Measurements from ENCODE around the gene EFHD1.

Gene EFHD1

DNA sequence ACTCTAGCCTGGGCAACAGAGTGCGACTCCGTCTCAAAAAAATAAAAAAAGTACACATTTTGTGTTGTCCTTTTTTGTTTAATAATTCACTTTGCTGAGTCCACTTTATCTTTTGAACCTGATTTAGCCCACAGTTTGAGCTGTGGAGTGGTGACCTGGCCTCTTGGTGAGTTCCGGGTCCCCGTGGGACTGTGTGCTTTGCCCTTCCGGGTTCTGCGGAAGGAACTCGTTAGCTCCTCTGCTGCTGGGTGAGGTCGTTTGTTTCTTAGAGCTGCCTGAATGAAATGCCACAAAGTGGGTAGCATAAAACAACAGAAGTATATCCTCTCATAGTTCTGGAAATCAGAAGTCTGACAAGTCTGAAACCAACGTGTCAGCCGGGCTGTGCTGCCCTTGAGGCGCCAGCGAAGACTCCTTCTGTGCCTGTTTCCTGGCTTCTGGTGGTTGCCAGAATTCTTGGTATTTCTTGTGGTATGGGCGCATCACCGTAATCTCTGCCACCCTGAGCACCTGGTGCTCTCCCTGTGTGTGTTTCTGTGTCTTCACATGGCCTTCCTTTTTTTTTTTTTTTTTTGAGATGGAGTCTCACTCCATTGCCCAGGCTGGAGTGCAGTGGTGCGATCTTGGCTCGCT, 3.5 kb downstream of the EFHD1 start:
- peaks cover 15% of the 10 kb centered on the region for H3K27me3 ChIP-seq (ENCODE audit: low read depth, low read length)
- H3K9me3 ChIP-seq (ENCODE audit: control insufficient read depth in 1 of 2, low read length in 2 of 2), result no peaks in the 10 kb centered on the region
- no peak overlapping the region for H3K4me3 ChIP-seq (ENCODE audit: low read depth in 1 of 2, low read length in 2 of 2)
- H3K36me3 ChIP-seq (ENCODE audit: control insufficient read depth in 1 of 2, insufficient read depth in 2 of 2, low read length in 2 of 2), result no peaks in the 10 kb centered on the region
- H3K4me1 ChIP-seq (ENCODE audit: control insufficient read depth in 1 of 2, insufficient read depth in 2 of 2, low read length in 2 of 2), result peaks cover 0 to 24% of the 10 kb centered on the region in 2 donors
- H3K27ac ChIP-seq (ENCODE audit: low read length), result no peak overlapping the region

DNA sequence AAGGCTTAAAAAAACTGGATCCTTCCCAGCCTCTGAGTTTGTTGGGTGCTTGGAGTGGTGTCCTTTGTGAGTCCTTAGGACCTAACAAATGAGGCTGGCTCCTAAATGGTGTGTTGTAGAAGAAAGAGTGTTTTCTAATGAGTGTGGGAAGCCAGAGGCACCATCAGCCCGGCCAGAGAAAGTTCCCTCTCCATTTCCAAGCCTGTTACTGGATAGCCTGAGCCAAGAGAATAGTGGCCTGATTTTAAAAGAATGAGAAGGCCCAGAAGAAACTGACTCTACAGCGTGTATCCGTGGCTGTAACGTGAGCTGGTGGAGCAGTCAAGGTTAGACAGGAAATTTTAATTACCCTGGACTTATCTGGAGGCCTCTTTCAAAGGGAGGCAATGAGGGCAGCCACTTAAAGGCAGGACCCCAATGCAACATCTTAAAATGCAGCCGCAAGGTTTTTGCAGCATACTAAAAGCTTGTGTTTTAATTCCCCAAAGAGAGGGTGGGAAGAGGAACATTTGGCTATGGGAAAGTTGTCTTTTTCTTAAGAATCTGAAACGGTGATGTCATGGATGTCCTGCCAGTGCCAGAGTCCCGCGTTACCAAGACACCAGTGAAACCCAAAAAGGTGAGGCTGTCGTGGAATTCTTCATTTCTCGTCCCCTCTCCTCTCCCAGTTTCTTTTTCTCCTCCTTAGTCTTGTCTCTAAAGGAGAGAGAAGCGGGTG, 4.6 kb downstream of the EFHD1 start:
- Histone ChIP-seq H3K27ac (ENCODE audit: low read length) (no peak overlapping the region), H3K4me1 (ENCODE audit: control insufficient read depth in 1 of 2, insufficient read depth in 2 of 2, low read length in 2 of 2) (peaks cover 0 to 22% of the 10 kb centered on the region in 2 donors), H3K9me3 (ENCODE audit: control insufficient read depth in 1 of 2, low read length in 2 of 2) (no peaks in the 10 kb centered on the region), H3K36me3 (ENCODE audit: control insufficient read depth in 1 of 2, insufficient read depth in 2 of 2, low read length in 2 of 2) (no peaks in the 10 kb centered on the region), H3K27me3 (ENCODE audit: low read depth, low read length) (peaks cover 6% of the 10 kb centered on the region), H3K4me3 (ENCODE audit: low read depth in 1 of 2, low read length in 2 of 2) (no peak overlapping the region)

DNA sequence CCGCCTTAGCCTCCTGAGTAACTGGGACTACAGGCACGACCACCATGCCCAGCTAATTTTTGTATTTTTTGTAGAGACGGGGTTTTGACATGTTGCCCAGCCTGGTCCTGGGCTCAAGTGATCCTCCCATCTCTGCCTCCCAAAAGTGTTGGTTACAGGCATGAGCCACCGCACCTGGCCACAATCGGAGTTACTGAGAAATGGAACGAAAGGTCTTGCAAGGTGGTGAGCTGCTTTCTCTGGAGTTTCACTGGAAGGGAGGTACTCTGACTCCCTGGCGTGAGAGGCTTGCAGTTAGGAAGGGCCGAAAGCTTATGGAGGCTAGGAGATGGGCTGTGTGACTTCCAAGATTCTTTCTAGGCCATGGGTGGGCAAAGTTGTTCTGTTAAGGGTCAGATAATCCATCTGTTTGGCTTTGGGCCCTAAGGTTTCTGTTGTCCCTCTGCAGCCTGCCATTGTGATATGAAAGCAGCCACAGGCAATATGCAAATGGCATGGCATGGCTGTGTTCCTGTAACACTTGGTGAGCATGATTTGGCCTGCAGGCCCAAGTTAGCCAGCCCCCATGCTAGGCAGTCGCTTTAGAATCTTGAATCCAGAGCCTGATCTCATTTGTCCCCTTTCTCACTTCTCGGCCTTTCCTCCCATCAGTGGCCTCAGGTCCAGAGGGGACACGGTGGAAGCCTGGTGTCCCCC, 7.9 kb downstream of the EFHD1 start:
- H3K27me3 ChIP-seq (ENCODE audit: low read depth, low read length), result no peaks in the 10 kb centered on the region
- H3K36me3 ChIP-seq (ENCODE audit: control insufficient read depth in 1 of 2, insufficient read depth in 2 of 2, low read length in 2 of 2), result no peaks in the 10 kb centered on the region
- H3K4me1 ChIP-seq (ENCODE audit: control insufficient read depth in 1 of 2, insufficient read depth in 2 of 2, low read length in 2 of 2), result no peaks in the 10 kb centered on the region
- H3K27ac ChIP-seq (ENCODE audit: low read length), result no peak overlapping the region
- no peak overlapping the region for H3K4me3 ChIP-seq (ENCODE audit: low read depth in 1 of 2, low read length in 2 of 2)
- no peaks in the 10 kb centered on the region for H3K9me3 ChIP-seq (ENCODE audit: control insufficient read depth in 1 of 2, low read length in 2 of 2)

DNA sequence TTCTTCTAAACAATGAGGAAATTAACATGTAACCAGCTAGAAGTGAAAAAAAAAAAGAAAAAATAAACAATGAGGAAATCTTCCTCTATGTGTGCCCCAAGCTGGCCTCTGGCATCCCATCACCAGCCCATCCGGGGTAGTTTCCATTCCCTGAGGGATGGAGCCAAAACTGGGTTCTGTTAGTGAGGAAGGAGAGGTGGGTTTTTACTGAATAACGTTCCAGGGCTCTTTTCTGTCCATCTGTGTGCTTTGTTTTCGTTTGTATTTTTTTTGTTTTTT, 9.7 kb downstream of the EFHD1 start:
- Histone ChIP-seq H3K4me3 (ENCODE audit: low read depth in 1 of 2, low read length in 2 of 2) (no peak overlapping the region), H3K27me3 (ENCODE audit: low read depth, low read length) (no peaks in the 10 kb centered on the region), H3K36me3 (ENCODE audit: control insufficient read depth in 1 of 2, insufficient read depth in 2 of 2, low read length in 2 of 2) (no peaks in the 10 kb centered on the region), H3K9me3 (ENCODE audit: control insufficient read depth in 1 of 2, low read length in 2 of 2) (no peaks in the 10 kb centered on the region), H3K4me1 (ENCODE audit: control insufficient read depth in 1 of 2, insufficient read depth in 2 of 2, low read length in 2 of 2) (no peaks in the 10 kb centered on the region), H3K27ac (ENCODE audit: low read length) (no peak overlapping the region)

DNA sequence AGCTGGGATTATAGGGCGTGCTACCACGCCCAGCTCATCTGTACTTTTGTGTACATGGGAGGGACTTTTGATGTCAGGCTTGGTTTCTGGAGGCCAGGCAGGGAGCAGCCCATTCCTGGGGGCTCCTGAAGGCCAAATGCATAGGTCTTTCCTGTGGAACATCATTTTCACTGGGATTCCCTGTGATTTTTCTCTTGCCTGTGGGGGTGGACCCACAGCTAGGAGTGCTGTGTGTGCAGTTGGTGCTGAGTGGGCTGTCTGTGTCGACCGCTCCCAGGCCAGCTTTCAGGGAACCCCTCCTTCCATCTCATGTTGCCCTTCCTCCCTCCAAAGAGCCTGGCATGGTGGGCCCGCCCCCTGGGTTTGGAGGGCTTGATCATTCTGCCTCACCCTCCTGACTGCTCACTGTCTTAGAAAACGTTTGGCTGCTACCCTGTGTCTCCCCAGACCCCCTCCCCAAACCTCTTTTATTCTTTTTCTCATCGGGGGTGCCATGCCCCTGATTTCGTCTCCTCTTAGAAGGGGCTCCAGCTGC, 10.5 kb downstream of the EFHD1 start:
- Histone ChIP-seq H3K4me3 (ENCODE audit: low read depth in 1 of 2, low read length in 2 of 2) (no peak overlapping the region), H3K4me1 (ENCODE audit: control insufficient read depth in 1 of 2, insufficient read depth in 2 of 2, low read length in 2 of 2) (no peaks in the 10 kb centered on the region), H3K27ac (ENCODE audit: low read length) (no peak overlapping the region), H3K27me3 (ENCODE audit: low read depth, low read length) (no peaks in the 10 kb centered on the region), H3K36me3 (ENCODE audit: control insufficient read depth in 1 of 2, insufficient read depth in 2 of 2, low read length in 2 of 2) (no peaks in the 10 kb centered on the region), H3K9me3 (ENCODE audit: control insufficient read depth in 1 of 2, low read length in 2 of 2) (no peaks in the 10 kb centered on the region)

DNA sequence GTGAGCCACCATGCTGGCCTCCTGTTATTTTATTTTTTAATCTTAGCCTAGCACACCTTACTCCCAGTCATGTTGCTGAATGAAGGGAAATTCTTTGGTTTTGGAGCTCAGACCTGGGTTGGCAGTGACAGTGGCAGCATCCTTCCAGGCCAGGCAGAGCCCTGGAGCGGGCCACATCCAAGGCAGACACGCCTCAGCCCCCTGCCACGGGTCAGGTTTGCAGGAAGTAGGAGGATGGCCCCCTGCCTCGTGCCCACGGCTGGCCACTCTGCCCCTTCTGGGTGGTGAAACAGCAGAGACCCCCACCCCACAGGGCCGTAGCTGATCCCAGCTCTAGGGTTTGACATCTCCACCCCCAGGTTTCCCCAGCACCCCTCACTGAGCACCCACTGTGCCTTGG, 11.7 kb downstream of the EFHD1 start:
- H3K27ac ChIP-seq (ENCODE audit: low read length), result no peak overlapping the region
- no peaks in the 10 kb centered on the region for H3K27me3 ChIP-seq (ENCODE audit: low read depth, low read length)
- H3K4me3 ChIP-seq (ENCODE audit: low read depth in 1 of 2, low read length in 2 of 2), result no peak overlapping the region
- no peaks in the 10 kb centered on the region for H3K36me3 ChIP-seq (ENCODE audit: control insufficient read depth in 1 of 2, insufficient read depth in 2 of 2, low read length in 2 of 2)
- no peaks in the 10 kb centered on the region for H3K4me1 ChIP-seq (ENCODE audit: control insufficient read depth in 1 of 2, insufficient read depth in 2 of 2, low read length in 2 of 2)
- no peaks in the 10 kb centered on the region for H3K9me3 ChIP-seq (ENCODE audit: control insufficient read depth in 1 of 2, low read length in 2 of 2)

DNA sequence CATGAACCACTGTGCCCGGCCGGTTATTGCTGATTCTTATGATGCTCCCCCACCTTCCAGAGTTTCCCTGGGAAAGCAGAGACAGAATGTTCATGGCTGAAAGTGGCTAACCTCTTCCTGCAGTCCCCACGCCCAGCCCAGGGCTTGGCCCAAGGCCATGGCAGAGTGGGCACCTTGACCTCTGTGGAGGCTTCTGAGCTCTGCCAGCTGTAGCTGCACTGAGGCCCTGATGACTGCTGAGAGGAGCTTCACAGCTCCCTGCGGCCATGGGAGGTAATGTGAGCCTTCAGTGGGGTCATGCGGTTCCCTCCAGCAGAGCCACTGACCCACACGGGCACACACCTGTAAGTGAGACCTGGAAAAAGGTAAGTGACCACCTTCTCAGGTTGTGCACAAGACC, 13.3 kb downstream of the EFHD1 start:
- H3K9me3 ChIP-seq (ENCODE audit: control insufficient read depth in 1 of 2, low read length in 2 of 2), result no peaks in the 10 kb centered on the region
- no peaks in the 10 kb centered on the region for H3K36me3 ChIP-seq (ENCODE audit: control insufficient read depth in 1 of 2, insufficient read depth in 2 of 2, low read length in 2 of 2)
- no peak overlapping the region for H3K4me3 ChIP-seq (ENCODE audit: low read depth in 1 of 2, low read length in 2 of 2)
- H3K4me1 ChIP-seq (ENCODE audit: control insufficient read depth in 1 of 2, insufficient read depth in 2 of 2, low read length in 2 of 2), result no peaks in the 10 kb centered on the region
- no peak overlapping the region for H3K27ac ChIP-seq (ENCODE audit: low read length)
- no peaks in the 10 kb centered on the region for H3K27me3 ChIP-seq (ENCODE audit: low read depth, low read length)

DNA sequence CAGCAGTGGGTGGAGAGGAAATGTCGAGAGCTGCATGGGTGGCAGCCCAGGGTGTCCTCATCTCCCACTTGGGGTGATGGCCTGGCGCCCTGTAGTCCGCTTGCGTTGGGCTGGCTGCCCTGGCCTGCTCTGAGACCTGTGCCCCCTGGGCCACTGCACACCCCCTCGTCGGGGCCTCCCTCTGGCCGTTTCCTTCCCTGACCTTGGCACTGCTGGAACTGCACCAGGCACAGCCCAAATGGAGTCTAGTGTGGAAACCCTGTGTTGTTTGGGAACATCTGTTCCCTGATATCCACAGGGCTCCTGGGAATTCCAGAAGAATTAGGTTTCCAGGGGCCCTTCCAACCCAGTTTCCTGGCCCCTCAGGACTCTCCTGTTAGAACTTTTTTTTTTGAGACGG, 13.9 kb downstream of the EFHD1 start:
- Histone ChIP-seq H3K4me3 (ENCODE audit: low read depth in 1 of 2, low read length in 2 of 2) (no peak overlapping the region), H3K9me3 (ENCODE audit: control insufficient read depth in 1 of 2, low read length in 2 of 2) (no peaks in the 10 kb centered on the region), H3K27me3 (ENCODE audit: low read depth, low read length) (no peaks in the 10 kb centered on the region), H3K36me3 (ENCODE audit: control insufficient read depth in 1 of 2, insufficient read depth in 2 of 2, low read length in 2 of 2) (no peaks in the 10 kb centered on the region), H3K4me1 (ENCODE audit: control insufficient read depth in 1 of 2, insufficient read depth in 2 of 2, low read length in 2 of 2) (no peaks in the 10 kb centered on the region), H3K27ac (ENCODE audit: low read length) (no peak overlapping the region)

DNA sequence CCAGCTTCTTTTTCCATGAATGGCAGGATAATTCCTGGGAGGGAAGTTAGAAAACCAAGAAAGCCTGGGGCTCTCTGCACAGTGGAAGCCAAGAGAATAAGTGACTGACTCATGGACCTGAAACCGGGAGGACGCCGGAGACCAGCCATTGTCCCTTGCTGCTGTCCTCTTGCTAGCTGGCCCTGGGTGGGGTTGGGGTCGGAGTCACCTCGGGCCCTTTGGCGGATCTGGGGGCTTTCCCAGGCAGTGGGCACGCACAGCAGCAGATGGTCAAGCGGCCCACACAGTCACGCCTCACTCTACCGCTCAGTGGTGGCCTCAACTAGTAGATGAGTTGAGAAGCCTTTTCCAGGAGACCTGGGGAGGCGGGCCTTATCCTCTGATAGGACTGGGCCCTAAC, 15.6 kb downstream of the EFHD1 start:
- Histone ChIP-seq H3K4me1 (ENCODE audit: control insufficient read depth in 1 of 2, insufficient read depth in 2 of 2, low read length in 2 of 2) (no peaks in the 10 kb centered on the region), H3K4me3 (ENCODE audit: low read depth in 1 of 2, low read length in 2 of 2) (no peak overlapping the region), H3K27me3 (ENCODE audit: low read depth, low read length) (no peaks in the 10 kb centered on the region), H3K36me3 (ENCODE audit: control insufficient read depth in 1 of 2, insufficient read depth in 2 of 2, low read length in 2 of 2) (no peaks in the 10 kb centered on the region), H3K9me3 (ENCODE audit: control insufficient read depth in 1 of 2, low read length in 2 of 2) (no peaks in the 10 kb centered on the region), H3K27ac (ENCODE audit: low read length) (no peak overlapping the region)

DNA sequence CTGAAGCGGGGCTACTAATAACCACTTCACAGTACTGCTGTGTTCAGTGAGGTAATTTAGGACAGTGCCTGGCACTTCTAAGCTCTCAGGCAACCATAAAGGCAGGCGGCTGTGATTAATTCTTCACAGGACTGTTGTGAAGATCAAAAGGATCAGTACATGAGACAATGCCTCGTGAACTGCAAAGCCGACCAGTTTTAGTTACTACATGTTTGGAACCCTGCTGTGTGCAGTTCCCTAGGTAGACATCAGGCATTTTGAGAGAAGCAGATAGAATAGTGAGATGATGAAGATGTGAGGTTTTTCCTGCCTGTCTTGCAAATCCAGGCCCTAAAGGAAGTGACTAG, 19.1 kb downstream of the EFHD1 start:
- no peaks in the 10 kb centered on the region for H3K36me3 ChIP-seq (ENCODE audit: control insufficient read depth in 1 of 2, insufficient read depth in 2 of 2, low read length in 2 of 2)
- H3K4me3 ChIP-seq (ENCODE audit: low read depth in 1 of 2, low read length in 2 of 2), result no peak overlapping the region
- no peaks in the 10 kb centered on the region for H3K27me3 ChIP-seq (ENCODE audit: low read depth, low read length)
- H3K4me1 ChIP-seq (ENCODE audit: control insufficient read depth in 1 of 2, insufficient read depth in 2 of 2, low read length in 2 of 2), result no peaks in the 10 kb centered on the region
- H3K27ac ChIP-seq (ENCODE audit: low read length), result no peak overlapping the region
- H3K9me3 ChIP-seq (ENCODE audit: control insufficient read depth in 1 of 2, low read length in 2 of 2), result no peaks in the 10 kb centered on the region

DNA sequence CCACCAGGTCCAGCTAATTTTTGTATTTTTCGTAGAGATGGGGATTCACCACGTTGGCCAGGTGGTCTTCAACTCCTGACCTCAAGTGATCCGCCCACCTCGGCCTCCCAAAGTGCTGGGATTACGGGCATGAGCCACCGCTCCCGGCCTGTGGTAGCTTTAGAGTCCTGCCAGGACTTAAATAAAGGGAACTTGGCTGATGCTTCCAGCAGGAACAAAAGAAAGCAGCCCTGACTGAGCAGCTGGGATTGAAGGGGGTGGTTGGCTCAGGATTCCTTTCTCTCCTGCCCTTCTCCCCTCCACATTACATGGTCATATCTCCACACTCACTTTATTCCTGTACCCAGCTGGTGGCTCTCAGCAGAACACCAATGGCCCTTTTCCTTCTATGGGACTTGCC, 20.0 kb downstream of the EFHD1 start:
- Histone ChIP-seq H3K9me3 (ENCODE audit: control insufficient read depth in 1 of 2, low read length in 2 of 2) (no peaks in the 10 kb centered on the region), H3K4me1 (ENCODE audit: control insufficient read depth in 1 of 2, insufficient read depth in 2 of 2, low read length in 2 of 2) (no peaks in the 10 kb centered on the region), H3K4me3 (ENCODE audit: low read depth in 1 of 2, low read length in 2 of 2) (no peak overlapping the region), H3K27ac (ENCODE audit: low read length) (no peak overlapping the region), H3K36me3 (ENCODE audit: control insufficient read depth in 1 of 2, insufficient read depth in 2 of 2, low read length in 2 of 2) (no peaks in the 10 kb centered on the region), H3K27me3 (ENCODE audit: low read depth, low read length) (no peaks in the 10 kb centered on the region)
